Stimulated activated CD8-positive, alpha-beta memory T cell treated with anti-CD3 and anti-CD28 coated beads, Interleukin-4, amount 100 ng/mL, for 24 hours (primary cell): ENCODE data around the gene CALML6.
A peak's percentile ranks its signal among the peaks of the same experiment; 100 is the strongest.
"Not testable (repeated sequence)": the region's sequence is repeated elsewhere in the genome, so short reads cannot be mapped to it uniquely, and the experiment has no call there.

Experiments
- DNase-seq: peaks from one replicate; pipeline ENCODE4 v3.0.0-alpha.2; 2020; ENCODE audit warnings: low read depth

Gene CALML6

GRCh38 chr1:1914971-1915692 is at the start of gene CALML6:
Gene CALML6, plus strand, starts transcription at chr1:1915260. Its CDS starts 21 bp downstream, at chr1:1915281.
- no peak for DNase-seq

DNA sequence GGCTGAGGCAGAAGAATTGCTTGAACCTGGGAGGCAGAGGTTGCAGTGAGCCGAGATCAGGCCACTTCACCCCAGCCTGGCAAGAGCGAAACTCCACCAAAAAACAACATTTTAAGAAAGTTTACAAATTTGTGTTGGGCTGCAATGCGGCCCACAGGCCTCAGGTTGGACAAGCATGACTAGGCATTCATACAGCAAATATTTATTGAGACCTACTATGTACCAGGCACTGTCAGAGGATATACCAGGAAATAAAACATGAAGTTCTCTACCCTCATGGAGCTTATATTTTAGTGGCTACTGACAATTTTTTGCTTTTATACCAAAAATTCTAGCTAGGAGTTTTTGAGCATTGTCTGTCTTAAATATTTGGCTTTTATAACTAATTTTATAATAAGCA is 47.9 kb upstream of the CALML6 start:
- DNase-seq = no peak

DNA sequence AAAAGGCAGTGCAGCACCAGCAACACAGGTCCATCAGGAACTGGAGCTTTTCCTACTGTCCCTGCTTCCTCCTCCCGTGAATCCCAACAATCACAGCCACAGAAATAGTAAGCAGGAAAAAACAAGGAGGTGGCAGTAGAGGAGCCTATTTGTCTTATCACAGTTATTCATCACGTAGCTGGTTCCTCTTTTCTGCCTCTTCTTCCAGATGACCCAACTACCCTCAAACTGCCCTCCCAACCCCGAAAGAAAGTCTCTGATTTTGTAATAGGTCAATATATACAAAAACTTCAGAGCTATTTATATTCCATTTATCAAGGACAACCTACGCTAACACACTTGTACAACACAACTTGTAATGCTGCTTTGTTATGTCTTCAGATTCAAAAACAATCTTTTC is 45.6 kb upstream of the CALML6 start:
- no peak for DNase-seq

DNA sequence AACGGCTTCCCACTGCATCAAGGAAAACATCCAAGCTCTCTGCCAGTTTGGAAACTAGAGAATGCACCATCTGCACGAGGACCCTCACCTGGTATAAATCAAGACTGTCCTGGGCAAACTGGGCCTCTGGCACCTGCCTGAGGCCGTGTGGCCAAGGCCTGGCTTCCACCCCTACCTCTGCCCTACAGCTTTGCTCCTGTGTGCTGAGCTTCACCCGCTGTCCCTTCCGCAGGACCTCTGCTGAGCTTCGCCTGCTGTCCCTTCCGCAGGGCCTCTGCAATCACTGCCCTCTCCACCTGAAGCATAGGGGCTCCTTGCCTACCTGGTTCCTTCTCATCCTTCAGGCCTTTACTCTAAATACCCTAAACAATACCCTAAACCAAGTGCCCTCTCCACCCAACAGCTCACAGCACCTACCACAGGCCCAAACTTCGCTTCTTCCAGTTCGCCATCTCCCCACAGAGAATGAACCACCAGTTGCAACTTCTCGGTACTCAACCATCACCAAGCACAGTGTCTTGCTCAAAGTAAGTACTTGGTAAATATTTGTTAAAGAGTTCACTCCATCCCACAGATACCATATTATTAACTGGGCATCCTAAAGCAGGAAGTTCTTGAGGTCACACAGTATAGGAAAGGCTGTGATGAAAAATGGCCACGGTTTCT is 42.6 kb upstream of the CALML6 start:
- DNase-seq = no peak

DNA sequence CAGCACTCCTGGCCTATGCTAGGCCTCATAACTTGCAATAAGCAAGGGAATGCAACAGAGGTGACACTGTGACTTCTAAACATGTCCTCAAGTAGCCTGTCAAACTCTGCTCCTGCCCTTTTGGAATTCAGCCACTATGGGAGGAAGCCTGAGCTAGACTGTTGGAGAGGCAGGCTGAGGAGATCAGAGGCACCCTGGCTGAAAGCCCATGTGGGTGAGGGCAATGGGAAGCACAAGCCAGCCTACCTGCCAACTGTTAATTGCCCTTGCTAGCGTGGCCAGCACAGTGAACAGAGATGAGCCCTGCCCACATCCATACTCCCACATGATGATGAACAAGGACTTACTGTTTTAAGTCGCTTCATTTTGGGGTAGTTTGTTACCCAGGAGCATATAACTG is 41.9 kb upstream of the CALML6 start:
- no peak for DNase-seq

DNA sequence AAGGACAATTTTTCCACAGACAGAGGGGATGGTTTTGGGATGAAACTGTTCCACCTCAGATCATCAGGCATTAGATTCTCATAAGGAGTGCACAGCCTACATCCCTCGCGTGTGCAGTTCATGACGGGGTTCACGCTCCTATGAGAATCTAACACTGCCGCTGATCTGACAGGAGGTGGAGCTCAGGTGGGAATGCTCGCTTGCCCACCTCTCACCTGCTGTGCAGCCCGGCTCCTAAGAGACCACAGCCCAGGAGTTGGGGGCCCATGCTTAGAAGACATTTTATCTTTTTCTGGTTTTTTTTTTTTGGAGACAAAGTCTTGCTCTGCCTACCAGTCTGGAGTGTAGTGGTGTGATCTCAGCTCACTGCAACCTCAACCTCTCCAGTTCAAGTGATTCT is 40.2 kb upstream of the CALML6 start:
- no peak for DNase-seq

- no peak for DNase-seq
Observed at GRCh38 chr1:1875932-1876331, 39.1 kb upstream of the CALML6 start.

- DNase-seq = no peak
Observed at GRCh38 chr1:1876335-1876930, 38.6 kb upstream of the CALML6 start.

GRCh38 chr1:1877865-1878436 is 37.1 kb upstream of the CALML6 start:
- DNase-seq = no peak

GRCh38 chr1:1879942-1880341 is 35.1 kb upstream of the CALML6 start:
- DNase-seq = no peak

DNA sequence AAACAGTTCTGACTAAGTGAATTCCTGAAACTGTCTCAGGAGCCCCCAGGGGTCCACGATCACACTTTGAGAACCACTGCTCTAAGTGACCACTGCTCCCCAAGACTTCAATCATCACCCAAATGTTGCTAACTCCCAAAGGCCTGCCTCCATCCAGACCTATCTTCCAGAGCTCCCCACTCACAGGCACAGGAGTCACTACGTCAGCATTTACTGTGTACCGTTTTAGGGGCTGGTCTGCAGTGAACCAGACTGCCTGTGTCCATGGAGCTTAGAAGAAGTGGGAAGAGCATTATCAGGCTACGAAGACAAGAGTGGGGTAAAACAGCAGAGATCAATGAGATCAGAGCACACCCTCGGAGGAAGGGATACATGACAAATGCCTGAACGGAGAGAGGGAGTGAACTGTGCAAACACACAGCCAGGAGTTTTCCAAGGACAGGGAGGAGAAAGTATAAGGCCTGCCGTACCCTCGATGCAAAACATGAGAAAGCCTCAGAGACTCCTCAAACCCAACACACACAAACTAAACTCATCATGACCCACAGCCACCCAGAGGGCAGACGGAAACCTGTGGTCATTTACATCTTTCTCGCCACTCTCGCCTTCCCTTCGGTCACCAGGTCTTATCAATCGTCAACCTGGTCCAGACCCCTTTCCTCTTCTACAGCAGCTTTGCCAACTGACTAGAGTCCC is 34.3 kb upstream of the CALML6 start:
- DNase-seq = no peak

- no peak for DNase-seq
Observed at GRCh38 chr1:1881727-1882126, 33.3 kb upstream of the CALML6 start.

DNA sequence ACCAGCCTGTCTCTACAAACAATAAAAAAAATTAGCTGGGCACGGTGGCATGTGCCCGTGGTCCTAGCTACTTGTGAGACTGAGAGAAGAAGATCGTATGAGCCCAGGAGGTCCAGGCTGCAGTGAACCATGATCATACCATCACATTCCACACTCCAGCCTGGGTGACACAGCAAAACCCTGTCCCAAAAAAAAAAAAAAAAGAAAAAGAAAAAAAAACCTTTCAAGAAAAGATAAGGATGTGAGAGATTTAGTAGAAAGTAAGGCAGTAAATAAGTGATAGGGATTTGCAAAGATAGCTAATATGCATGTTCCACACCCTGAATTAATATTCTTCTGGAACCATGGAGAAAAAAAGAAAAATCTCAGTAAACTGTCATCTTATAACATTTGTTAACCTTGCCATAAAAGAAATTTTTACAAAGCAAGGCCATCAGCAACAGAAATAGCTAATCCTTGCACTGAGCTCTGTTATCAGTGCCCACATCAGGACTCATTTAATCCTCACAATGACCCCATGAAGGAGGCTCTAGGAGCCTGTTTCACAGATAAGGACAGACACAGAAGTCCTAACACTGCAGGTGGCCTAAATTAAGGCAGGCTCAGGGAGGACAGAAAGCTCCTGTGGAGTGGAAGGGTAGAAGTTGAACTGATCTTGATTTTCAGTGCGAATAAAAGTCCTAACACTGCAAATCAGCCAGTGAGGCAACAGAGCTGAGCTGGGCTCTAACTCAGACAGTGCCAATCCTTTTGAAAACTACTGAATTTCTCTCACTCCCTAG is 31.8 kb upstream of the CALML6 start:
- DNase-seq = no peak

- not testable (repeated sequence) for DNase-seq
Observed at GRCh38 chr1:1883890-1884289, 31.2 kb upstream of the CALML6 start.

GRCh38 chr1:1889090-1889750 is 25.8 kb upstream of the CALML6 start:
- DNase-seq = no peak

DNA sequence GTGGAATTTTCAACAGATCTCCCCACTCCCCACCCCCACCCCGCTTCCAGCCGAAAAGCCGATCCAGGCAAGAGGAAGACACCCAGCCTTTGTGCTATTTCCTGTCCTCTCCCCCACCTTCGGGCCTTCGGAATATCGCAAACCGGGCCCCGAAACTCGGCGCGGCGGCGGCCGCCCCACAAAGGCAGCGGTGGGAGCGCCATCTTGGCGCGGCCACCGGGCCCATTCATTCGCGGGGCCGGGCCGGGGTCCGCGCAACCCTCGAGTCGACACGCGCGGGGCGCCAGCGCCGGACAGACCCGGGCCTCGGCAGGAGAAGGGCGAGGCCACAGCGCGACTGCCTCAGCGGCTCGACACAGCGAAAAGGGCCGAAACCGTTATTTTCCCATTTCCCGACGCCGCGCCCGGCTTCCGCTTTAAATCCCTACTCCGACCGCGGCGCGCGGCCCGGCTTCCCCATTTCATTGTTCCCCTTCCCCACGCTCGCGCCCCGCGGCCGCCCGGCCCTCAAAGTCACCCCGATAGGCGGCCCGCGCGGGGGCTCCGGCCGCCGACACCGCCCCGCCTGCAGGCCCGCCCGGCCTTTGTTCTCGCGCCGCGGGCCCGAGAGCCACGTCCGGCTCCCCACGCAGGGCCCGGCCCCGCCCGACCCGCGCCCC is 25.1 kb upstream of the CALML6 start:
- peak; percentile 24 for DNase-seq

- peak; percentile 77 for DNase-seq
Observed at GRCh38 chr1:1890506-1891348, 24.3 kb upstream of the CALML6 start, which contains the start of gene GNB1. Gene GNB1, minus strand, starts transcription at chr1:1891087. Its CDS starts 65,634 bp downstream, at chr1:1825453.

- DNase-seq = peak; percentile 66
Observed at GRCh38 chr1:1891349-1892078, 23.5 kb upstream of the CALML6 start.
